B cell (primary cell): ENCODE data around the gene BNIP1. TPM values are rescaled to one million over a fixed set of nuclear protein-coding genes. Genes with fewer than 3 reads are reported as not detected.

Experiments
- ATAC-seq: fragments of 200-7000 bp; cut with Tn5 transposase; one replicate; pipeline ENCODE4 v1.10.0; 2021; ENCODE audit warnings: low read depth, mild to moderate bottlenecking, moderate number of reproducible peaks, moderate library complexity
- CTCF ChIA-PET: fragments of 350-600 bp; sonication (Branson Sonifier 250); formaldehyde crosslinking; loops from one replicate; lab custom pipeline; 2021; ENCODE audit warnings: antibody characterized with exemption, inconsistent platforms; lab: Charles Lee
- POLR2A ChIA-PET: fragments of 350-600 bp; sonication (Branson Sonifier 250); formaldehyde crosslinking; loops from one replicate; lab custom pipeline; 2021; ENCODE audit warnings: antibody characterized with exemption; lab: Charles Lee
- DNase-seq: peaks from one replicate; pipeline ENCODE4 v3.0.0; 2013
- H2AFZ ChIP-seq: 2 replicates; pipeline ENCODE4 v1.6.1; 2012; ENCODE audit warnings: mild to moderate bottlenecking, low read depth, low read length; ENCODE audit not compliant: insufficient read depth, poor library complexity, severe bottlenecking
- H3K27ac ChIP-seq, 2 donors: 1 replicate in 1 of 2; 2 replicates in 1 of 2; pipeline ENCODE4 v1.5.1; 2012 to 2013; ENCODE audit warnings: low read length in 2 of 2, mild to moderate bottlenecking in 2 of 2, moderate library complexity in 1 of 2
- H3K27me3 ChIP-seq, 4 experiments: fragments of 200-600 bp in 1 of 4; sonication (generic) in 1 of 4; replicated peaks in 1 of 4; 1 replicate in 2 of 4; 2 replicates in 2 of 4; pipeline versions ENCODE4 v1.6.1 to v1.7.0; 2013 to 2016; ENCODE audit warnings: low read length in 3 of 4, mild to moderate bottlenecking in 2 of 4, mixed read lengths in 1 of 4, moderate library complexity in 1 of 4; ENCODE audit not compliant: insufficient read depth in 4 of 4, control insufficient read depth in 3 of 4; ENCODE audit errors: control extremely low read depth in 1 of 4
- H3K36me3 ChIP-seq, 2 experiments: replicated peaks in 1 of 2; 1 replicate in 1 of 2; 2 replicates in 1 of 2; pipeline versions ENCODE4 v1.6.1 to v1.7.1; 2013; ENCODE audit warnings: low read length in 1 of 2; ENCODE audit not compliant: insufficient read depth in 2 of 2, control insufficient read depth in 1 of 2; ENCODE audit errors: control extremely low read depth in 1 of 2, extremely low read depth in 1 of 2
- H3K4me1 ChIP-seq, 2 donors: fragments of 200-600 bp in 1 of 2; sonication (generic) in 1 of 2; 1 replicate in 1 of 2; 2 replicates in 1 of 2; pipeline versions ENCODE4 v1.5.1 to v1.6.1; 2013 to 2017; ENCODE audit warnings: low read length in 2 of 2; ENCODE audit not compliant: control insufficient read depth in 2 of 2, insufficient read depth in 2 of 2
- H3K4me2 ChIP-seq: replicated peaks from 2 replicates; pipeline ENCODE3; 2012; ENCODE audit warnings: mild to moderate bottlenecking, low read depth, low read length; ENCODE audit not compliant: poor library complexity, severe bottlenecking
- H3K4me3 ChIP-seq, 5 experiments: fragments of 200-600 bp in 1 of 5; sonication (generic) in 1 of 5; 1 replicate in 3 of 5; 2 replicates in 2 of 5; pipeline versions ENCODE4 v1.5.1 to v1.7.0; 2011 to 2016; ENCODE audit warnings: low read length in 4 of 5, mild to moderate bottlenecking in 4 of 5, low read depth in 2 of 5, control low read depth in 1 of 5, moderate library complexity in 1 of 5; ENCODE audit not compliant: insufficient read depth in 1 of 5; ENCODE audit errors: control extremely low read depth in 1 of 5, extremely low read depth in 1 of 5
- H3K79me2 ChIP-seq: fragments of 200-600 bp; sonication (generic); one replicate; pipeline ENCODE4 v1.6.0; 2016; ENCODE audit warnings: low read length; ENCODE audit not compliant: control insufficient read depth, insufficient read depth
- H3K9ac ChIP-seq: fragments of 200-600 bp; sonication (generic); 2 replicates; pipeline ENCODE4 v1.6.1; 2017; ENCODE audit warnings: mild to moderate bottlenecking, low read length, moderate library complexity
- H3K9me3 ChIP-seq, 3 donors: one replicate each; pipeline versions ENCODE4 v1.6.1 to v1.7.1; 2013; ENCODE audit warnings: low read length in 2 of 3; ENCODE audit not compliant: control insufficient read depth in 2 of 3, insufficient read depth in 1 of 3; ENCODE audit errors: control extremely low read depth in 1 of 3
- H4K20me1 ChIP-seq: 2 replicates; pipeline ENCODE4 v1.6.0; 2012; ENCODE audit warnings: mild to moderate bottlenecking, low read length; ENCODE audit not compliant: insufficient read depth, control insufficient read depth, poor library complexity, severe bottlenecking
- H3K27ac Mint-ChIP-seq: one replicate; pipeline ENCODE4 v1.8.0; 2021; ENCODE audit warnings: mixed read lengths
- H3K27me3 Mint-ChIP-seq: one replicate; pipeline ENCODE4 v1.8.0; 2021; ENCODE audit warnings: mixed read lengths
- H3K4me1 Mint-ChIP-seq: one replicate; pipeline ENCODE4 v1.8.0; 2021; ENCODE audit warnings: mixed read lengths
- H3K4me3 Mint-ChIP-seq: one replicate; pipeline ENCODE4 v1.8.0; 2021; ENCODE audit warnings: mixed read lengths
- H3K9me3 Mint-ChIP-seq: one replicate; pipeline ENCODE4 v1.8.0; 2022; ENCODE audit warnings: mixed read lengths; ENCODE audit not compliant: insufficient read depth
- CTCF ChIP-seq: fragments of 200-600 bp; IDR thresholded peaks from one replicate; pipeline ENCODE4 v1.8.0; 2022; ENCODE audit warnings: antibody characterized with exemption, mild to moderate bottlenecking
- EZH2 ChIP-seq: IDR thresholded peaks from 2 replicates; pipeline ENCODE4 v1.6.1; 2012; ENCODE audit warnings: borderline replicate concordance, low read depth, mild to moderate bottlenecking, moderate library complexity, low read length; ENCODE audit not compliant: insufficient read depth, poor library complexity, severe bottlenecking
- WGBS: methylation state at CpG from one replicate; pipeline ENCODE4 v1.1.5; 2013; ENCODE audit warnings: missing lambda C conversion rate; ENCODE audit not compliant: insufficient coverage; 5-methylcytosine and 5-hydroxymethylcytosine counted together
- intact Hi-C: fragments of 100-400 bp; cut with micrococcal nuclease; formaldehyde crosslinking; loops from one replicate; pipeline ENCODE4 v1.10.0; 2022
- polyA plus RNA-seq: library from polyadenylated mRNA; depleted of rRNA; stranded (reverse); fragments of >200 nt; gene quantifications from 2 replicates; pipeline ENCODE4 v1.2.3, GENCODE V29; 2012
- total RNA-seq, 2 donors: library from RNA; stranded (reverse); fragments of 120-200 nt in 1 of 2; gene quantifications; 1 replicate in 1 of 2; 2 replicates in 1 of 2; pipeline versions ENCODE4 v1.2.3 to v1.2.4, GENCODE V29; 2013 to 2022

The BNIP1 gene
- total and polyA plus RNA-seq, 2 donors (not counting 1 experiment from before 2014, with no cell fraction given): 8.0 to 15.0 TPM

GRCh38 chr5:173202266-173202875 is 58.0 kb downstream of the BNIP1 start:
- Histone ChIP-seq H3K27me3 (peaks cover 0 to 23% (median 4%) of the 10 kb centered on the region in 4 experiments), H3K36me3 (no peaks in the 10 kb centered on the region), H3K9ac (no peak overlapping the region), H3K4me3 (no peak overlapping the region), H3K79me2 (no peaks in the 10 kb centered on the region), H4K20me1 (no peaks in the 10 kb centered on the region), H3K9me3 (peaks cover 0 to 23% (median 12%) of the 10 kb centered on the region in 3 donors), H3K4me1 (no peaks in the 10 kb centered on the region), H2AFZ (no peak overlapping the region), H3K4me2 (no peak overlapping the region), H3K27ac (no peak overlapping the region)
- POLR2A ChIA-PET: no interaction called here
- no peak for DNase-seq
- TF ChIP-seq CTCF: no peak
- TF ChIP-seq EZH2: no peak
- H3K27ac Mint-ChIP-seq: no peak overlapping the region
- CTCF ChIA-PET: interaction anchor here (0.8 to 1.2 kb wide), 3 partner anchors 223 to 490 kb away, joined by 3 to 8 read pairs (median 3); no protein-coding TSS in a partner anchor
- H3K9me3 Mint-ChIP-seq: peaks cover 4% of the 10 kb centered on the region
- no peaks in the 10 kb centered on the region for H3K4me1 Mint-ChIP-seq
- H3K4me3 Mint-ChIP-seq: no peak overlapping the region
- ATAC-seq: no peak
- H3K27me3 Mint-ChIP-seq: peaks cover 39% of the 10 kb centered on the region
- 21% methylated on average over 10 of the region's 11 CpGs for WGBS
- intact Hi-C loops: no loop called here
